K562 (cell line): ENCODE measurements around the gene CDC20.

Source experiments
- CBFA2T2 ChIP-seq: fragments of 450-650 bp; conservative IDR thresholded peaks from 2 replicates; pipeline ENCODE4 v1.6.1; 2017; ENCODE audit warnings: mild to moderate bottlenecking
- CBFB ChIP-seq: sonication (generic); formaldehyde crosslinking; IDR thresholded peaks from 2 replicates; pipeline ENCODE4 v1.4.0; 2020; ENCODE audit warnings: mild to moderate bottlenecking, missing genetic modification reagents
- FOXJ3 ChIP-seq: sonication (generic); formaldehyde crosslinking; IDR thresholded peaks from 2 replicates; pipeline ENCODE4 v1.4.0; 2020; ENCODE audit warnings: mild to moderate bottlenecking, missing genetic modification reagents
- FOXK1 ChIP-seq: sonication (generic); formaldehyde crosslinking; IDR thresholded peaks from 2 replicates; pipeline ENCODE4 v1.8.0; 2022; ENCODE audit warnings: missing genetic modification reagents, mild to moderate bottlenecking, borderline replicate concordance
- HNRNPUL1 ChIP-seq: fragments of 200-400 bp; formaldehyde crosslinking; IDR thresholded peaks from 2 replicates; pipeline ENCODE4 v1.6.1; 2017; ENCODE audit warnings: low read length
- MAZ ChIP-seq, 2 experiments: fragments of 450-650 bp in 1 of 2; sonication (generic) in 1 of 2; formaldehyde crosslinking; IDR thresholded peaks in 1 of 2; conservative IDR thresholded peaks in 1 of 2; 2 replicates each; pipeline versions ENCODE4 v1.4.0 to v1.5.0; 2020; ENCODE audit warnings: mild to moderate bottlenecking in 1 of 2, missing genetic modification reagents in 1 of 2
- NR3C1 ChIP-seq: sonication (generic); formaldehyde crosslinking; IDR thresholded peaks from 2 replicates; pipeline ENCODE4 v1.8.1; 2022; ENCODE audit warnings: missing genetic modification reagents
- RAD21 ChIP-seq, 2 experiments: fragments of 250-450 bp in 1 of 2; fragments of 450-650 bp in 1 of 2; sonication (Bioruptor Pico) in 1 of 2; formaldehyde crosslinking in 1 of 2; IDR thresholded peaks in 1 of 2; conservative IDR thresholded peaks in 1 of 2; 2 replicates each; pipeline versions ENCODE4 v1.4.0 to v1.8.0; 2020 to 2022; ENCODE audit warnings: mild to moderate bottlenecking in 2 of 2, moderate library complexity in 1 of 2
- SMARCE1 ChIP-seq: fragments of 450-650 bp; IDR thresholded peaks from 2 replicates; pipeline ENCODE4 v1.7.1; 2016; ENCODE audit warnings: mild to moderate bottlenecking
- ZNF212 ChIP-seq: fragments of 450-650 bp; formaldehyde crosslinking; IDR thresholded peaks from 2 replicates; pipeline ENCODE4 v1.4.0; 2020; ENCODE audit warnings: mild to moderate bottlenecking
- ZNF274 ChIP-seq: IDR thresholded peaks from 2 replicates; pipeline ENCODE4 v1.6.1; 2011; ENCODE audit warnings: low read depth, mild to moderate bottlenecking, low read length, moderate library complexity, borderline replicate concordance
- ZNF707 ChIP-seq: fragments of 250-450 bp; sonication (Bioruptor Pico); conservative IDR thresholded peaks from 2 replicates; pipeline ENCODE4 v1.8.0; 2022; ENCODE audit warnings: inconsistent platforms, mild to moderate bottlenecking, moderate library complexity
- TF ChIP-seq, protein P1 (sequence below): sonication (generic); formaldehyde crosslinking; IDR thresholded peaks from 2 replicates; pipeline ENCODE4 v1.8.0; 2023; ENCODE audit warnings: missing genetic modification reagents, mild to moderate bottlenecking, borderline replicate concordance
- TF ChIP-seq, protein P2 (sequence below), 3 experiments: IDR thresholded peaks in 2 of 3; conservative IDR thresholded peaks in 1 of 3; 2 replicates each; pipeline ENCODE4 v1.5.1; 2011 to 2012; ENCODE audit warnings: low read length in 3 of 3, mild to moderate bottlenecking in 3 of 3, control low read depth in 2 of 3, improper control_type of control experiment in 1 of 3, inconsistent platforms in 1 of 3, low read depth in 1 of 3, mixed read lengths in 1 of 3, moderate library complexity in 1 of 3; ENCODE audit not compliant: insufficient read depth in 2 of 3

GRCh38 chr1:43319766-43320165 is 39.0 kb upstream of the CDC20 start:
- TF ChIP-seq, protein P1, sequence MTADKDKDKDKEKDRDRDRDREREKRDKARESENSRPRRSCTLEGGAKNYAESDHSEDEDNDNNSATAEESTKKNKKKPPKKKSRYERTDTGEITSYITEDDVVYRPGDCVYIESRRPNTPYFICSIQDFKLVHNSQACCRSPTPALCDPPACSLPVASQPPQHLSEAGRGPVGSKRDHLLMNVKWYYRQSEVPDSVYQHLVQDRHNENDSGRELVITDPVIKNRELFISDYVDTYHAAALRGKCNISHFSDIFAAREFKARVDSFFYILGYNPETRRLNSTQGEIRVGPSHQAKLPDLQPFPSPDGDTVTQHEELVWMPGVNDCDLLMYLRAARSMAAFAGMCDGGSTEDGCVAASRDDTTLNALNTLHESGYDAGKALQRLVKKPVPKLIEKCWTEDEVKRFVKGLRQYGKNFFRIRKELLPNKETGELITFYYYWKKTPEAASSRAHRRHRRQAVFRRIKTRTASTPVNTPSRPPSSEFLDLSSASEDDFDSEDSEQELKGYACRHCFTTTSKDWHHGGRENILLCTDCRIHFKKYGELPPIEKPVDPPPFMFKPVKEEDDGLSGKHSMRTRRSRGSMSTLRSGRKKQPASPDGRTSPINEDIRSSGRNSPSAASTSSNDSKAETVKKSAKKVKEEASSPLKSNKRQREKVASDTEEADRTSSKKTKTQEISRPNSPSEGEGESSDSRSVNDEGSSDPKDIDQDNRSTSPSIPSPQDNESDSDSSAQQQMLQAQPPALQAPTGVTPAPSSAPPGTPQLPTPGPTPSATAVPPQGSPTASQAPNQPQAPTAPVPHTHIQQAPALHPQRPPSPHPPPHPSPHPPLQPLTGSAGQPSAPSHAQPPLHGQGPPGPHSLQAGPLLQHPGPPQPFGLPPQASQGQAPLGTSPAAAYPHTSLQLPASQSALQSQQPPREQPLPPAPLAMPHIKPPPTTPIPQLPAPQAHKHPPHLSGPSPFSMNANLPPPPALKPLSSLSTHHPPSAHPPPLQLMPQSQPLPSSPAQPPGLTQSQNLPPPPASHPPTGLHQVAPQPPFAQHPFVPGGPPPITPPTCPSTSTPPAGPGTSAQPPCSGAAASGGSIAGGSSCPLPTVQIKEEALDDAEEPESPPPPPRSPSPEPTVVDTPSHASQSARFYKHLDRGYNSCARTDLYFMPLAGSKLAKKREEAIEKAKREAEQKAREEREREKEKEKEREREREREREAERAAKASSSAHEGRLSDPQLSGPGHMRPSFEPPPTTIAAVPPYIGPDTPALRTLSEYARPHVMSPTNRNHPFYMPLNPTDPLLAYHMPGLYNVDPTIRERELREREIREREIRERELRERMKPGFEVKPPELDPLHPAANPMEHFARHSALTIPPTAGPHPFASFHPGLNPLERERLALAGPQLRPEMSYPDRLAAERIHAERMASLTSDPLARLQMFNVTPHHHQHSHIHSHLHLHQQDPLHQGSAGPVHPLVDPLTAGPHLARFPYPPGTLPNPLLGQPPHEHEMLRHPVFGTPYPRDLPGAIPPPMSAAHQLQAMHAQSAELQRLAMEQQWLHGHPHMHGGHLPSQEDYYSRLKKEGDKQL: no peak
- no peak for TF ChIP-seq ZNF212 (CRISPR knock-in tag)
- TF ChIP-seq ZNF707 (CRISPR knock-in tag): no peak
- no peak for TF ChIP-seq ZNF274
- TF ChIP-seq CBFB (CRISPR knock-in tag): no peak
- no peak for TF ChIP-seq RAD21 (CRISPR knock-in tag; conservative IDR thresholded peaks at IDR 0.05 in 1 of 2, IDR thresholded peaks at IDR 0.05 in 1 of 2)
- TF ChIP-seq CBFA2T2: no peak
- TF ChIP-seq, protein P2, sequence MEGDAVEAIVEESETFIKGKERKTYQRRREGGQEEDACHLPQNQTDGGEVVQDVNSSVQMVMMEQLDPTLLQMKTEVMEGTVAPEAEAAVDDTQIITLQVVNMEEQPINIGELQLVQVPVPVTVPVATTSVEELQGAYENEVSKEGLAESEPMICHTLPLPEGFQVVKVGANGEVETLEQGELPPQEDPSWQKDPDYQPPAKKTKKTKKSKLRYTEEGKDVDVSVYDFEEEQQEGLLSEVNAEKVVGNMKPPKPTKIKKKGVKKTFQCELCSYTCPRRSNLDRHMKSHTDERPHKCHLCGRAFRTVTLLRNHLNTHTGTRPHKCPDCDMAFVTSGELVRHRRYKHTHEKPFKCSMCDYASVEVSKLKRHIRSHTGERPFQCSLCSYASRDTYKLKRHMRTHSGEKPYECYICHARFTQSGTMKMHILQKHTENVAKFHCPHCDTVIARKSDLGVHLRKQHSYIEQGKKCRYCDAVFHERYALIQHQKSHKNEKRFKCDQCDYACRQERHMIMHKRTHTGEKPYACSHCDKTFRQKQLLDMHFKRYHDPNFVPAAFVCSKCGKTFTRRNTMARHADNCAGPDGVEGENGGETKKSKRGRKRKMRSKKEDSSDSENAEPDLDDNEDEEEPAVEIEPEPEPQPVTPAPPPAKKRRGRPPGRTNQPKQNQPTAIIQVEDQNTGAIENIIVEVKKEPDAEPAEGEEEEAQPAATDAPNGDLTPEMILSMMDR (IDR thresholded peaks at IDR 0.05 in 2 of 3, conservative IDR thresholded peaks at IDR 0.05 in 1 of 3; ENCODE audit: insufficient read depth in 2 of 3, low read depth in 1 of 3, low read length in 3 of 3): no peak
- no peak for TF ChIP-seq MAZ (CRISPR knock-in tag; conservative IDR thresholded peaks at IDR 0.05 in 1 of 2, IDR thresholded peaks at IDR 0.05 in 1 of 2)
- TF ChIP-seq HNRNPUL1: no peak
- no peak for TF ChIP-seq NR3C1 (CRISPR knock-in tag)
- no peak for TF ChIP-seq SMARCE1
- no peak for TF ChIP-seq FOXK1
- no peak for TF ChIP-seq FOXJ3 (CRISPR knock-in tag)
